A549 (cell line): ENCODE results near the gene PRKAG2. TPM values are rescaled to one million over a fixed set of nuclear protein-coding genes. Genes with fewer than 3 reads are reported as not detected.

Source experiments
- ATAC-seq, 2 experiments: fragments of 200-7000 bp in 1 of 2; fragments of >200 bp in 1 of 2; cut with Nextera tagmentation in 1 of 2; cut with Tn5 transposase in 1 of 2; 3 replicates each; pipeline versions ENCODE4 v1.8.0 to v1.9.1; 2018 to 2020; ENCODE audit warnings: mild to moderate bottlenecking in 1 of 2, moderate library complexity in 1 of 2
- CTCF ChIA-PET: fragments of 300-600 bp; sonication (Branson Sonifier 250); formaldehyde crosslinking; extraction: SDS; loops from one replicate; lab custom pipeline; 2021; ENCODE audit warnings: antibody characterized with exemption, inconsistent platforms; lab: Yijun Ruan, JAX
- POLR2A ChIA-PET: fragments of 350-600 bp; formaldehyde crosslinking; extraction: SDS; loops from one replicate; lab custom pipeline; 2021; ENCODE audit warnings: antibody characterized with exemption, inconsistent platforms; lab: Yijun Ruan, JAX
- DNase-seq, 2 experiments: peaks; one replicate each; pipeline versions ENCODE4 v3.0.0 to v3.0.0-alpha.2; 2011 to 2016; ENCODE audit warnings: low read depth in 1 of 2, low spot score in 1 of 2
- FAIRE-seq: peaks from 2 replicates; lab custom pipeline; 2011; peaks lifted over from hg19 to GRCh38; lab: Jason Lieb, UNC
- H3K27ac ChIP-seq, 2 experiments: fragments of >200 bp; sonication (Bioruptor Twin); formaldehyde crosslinking; 3 replicates each; pipeline ENCODE4 v1.5.1; 2016 to 2017
- H3K4me1 ChIP-seq: fragments of >200 bp; sonication (Bioruptor Twin); formaldehyde crosslinking; 3 replicates; pipeline ENCODE4 v1.6.1; 2016
- H3K4me2 ChIP-seq: fragments of >200 bp; sonication (Bioruptor Twin); formaldehyde crosslinking; 3 replicates; pipeline ENCODE4 v1.6.1; 2016
- H3K4me3 ChIP-seq: fragments of >200 bp; sonication (Bioruptor Twin); formaldehyde crosslinking; 3 replicates; pipeline ENCODE4 v1.5.1; 2016
- H3K9me3 ChIP-seq: fragments of >200 bp; sonication (Bioruptor Twin); formaldehyde crosslinking; 3 replicates; pipeline ENCODE4 v1.6.1; 2016
- CEBPB ChIP-seq, 2 experiments: fragments of >200 bp in 1 of 2; sonication (Bioruptor Twin) in 1 of 2; formaldehyde crosslinking in 1 of 2; IDR thresholded peaks; 2 replicates each; pipeline ENCODE4 v1.6.1; 2012 to 2016
- CHD4 ChIP-seq: fragments of 200-600 bp; sonication (generic); IDR thresholded peaks from 2 replicates; pipeline ENCODE4 v1.6.1; 2016; ENCODE audit warnings: antibody characterized with exemption, mild to moderate bottlenecking, borderline replicate concordance
- EHF ChIP-seq: fragments of 250-450 bp; sonication (Bioruptor Pico); IDR thresholded peaks from 2 replicates; pipeline ENCODE4 v1.5.0; 2020; ENCODE audit warnings: mild to moderate bottlenecking
- EHMT2 ChIP-seq: fragments of 200-600 bp; sonication (generic); IDR thresholded peaks from 2 replicates; pipeline ENCODE4 v1.6.1; 2016; ENCODE audit warnings: antibody characterized with exemption, low read depth, mild to moderate bottlenecking, moderate library complexity
- ELK1 ChIP-seq: fragments of 150-350 bp; IDR thresholded peaks from 2 replicates; pipeline ENCODE4 v1.6.1; 2014; ENCODE audit warnings: low read depth, mild to moderate bottlenecking, low read length
- EP300 ChIP-seq, 2 experiments: fragments of >200 bp; sonication (Bioruptor Twin); formaldehyde crosslinking; IDR thresholded peaks; 2 replicates in 1 of 2; 3 replicates in 1 of 2; pipeline ENCODE4 v1.6.1; 2016 to 2017
- FOSL2 ChIP-seq, 2 experiments: fragments of 450-650 bp in 1 of 2; fragments of >200 bp in 1 of 2; sonication (Bioruptor Twin) in 1 of 2; formaldehyde crosslinking; IDR thresholded peaks; 2 replicates each; pipeline versions ENCODE4 v1.5.0 to v1.6.1; 2016 to 2020; ENCODE audit warnings: mild to moderate bottlenecking in 1 of 2, moderate library complexity in 1 of 2
- GATA3 ChIP-seq: IDR thresholded peaks from 2 replicates; pipeline ENCODE4 v1.6.1; 2012; ENCODE audit warnings: borderline replicate concordance
- HES2 ChIP-seq: fragments of >200 bp; sonication (Bioruptor Twin); formaldehyde crosslinking; IDR thresholded peaks from 2 replicates; pipeline ENCODE4 v1.6.1; 2016
- HOXB13 ChIP-seq: fragments of 250-450 bp; sonication (Bioruptor Pico); IDR thresholded peaks from 2 replicates; pipeline ENCODE4 v1.5.0; 2020; ENCODE audit warnings: low read depth, mild to moderate bottlenecking, moderate library complexity
- HOXB5 ChIP-seq: fragments of 250-450 bp; sonication (Bioruptor Pico); IDR thresholded peaks from 2 replicates; pipeline ENCODE4 v1.5.0; 2020; ENCODE audit warnings: mild to moderate bottlenecking, moderate library complexity
- KDM1A ChIP-seq: fragments of 200-600 bp; sonication (generic); IDR thresholded peaks from 2 replicates; pipeline ENCODE4 v1.6.1; 2016; ENCODE audit warnings: low read depth, mild to moderate bottlenecking
- KDM5A ChIP-seq: fragments of 200-600 bp; sonication (generic); IDR thresholded peaks from 2 replicates; pipeline ENCODE4 v1.6.1; 2016; ENCODE audit warnings: antibody characterized with exemption, mild to moderate bottlenecking
- MYC ChIP-seq: IDR thresholded peaks from 2 replicates; pipeline ENCODE4 v1.6.1; 2012; ENCODE audit warnings: mild to moderate bottlenecking, inconsistent platforms, low read length, improper control_type of control experiment, borderline replicate concordance
- NR3C1 ChIP-seq: fragments of >200 bp; sonication (Bioruptor Twin); formaldehyde crosslinking; IDR thresholded peaks from 3 replicates; pipeline ENCODE4 v1.6.1; 2017
- PHF8 ChIP-seq: fragments of 200-600 bp; sonication (generic); IDR thresholded peaks from 2 replicates; pipeline ENCODE4 v1.6.1; 2016; ENCODE audit warnings: low read depth, mild to moderate bottlenecking, antibody characterized with exemption, moderate library complexity, borderline replicate concordance
- RAD21 ChIP-seq, 2 experiments: fragments of >200 bp in 1 of 2; sonication (Bioruptor Twin) in 1 of 2; formaldehyde crosslinking in 1 of 2; IDR thresholded peaks in 1 of 2; conservative IDR thresholded peaks in 1 of 2; 2 replicates in 1 of 2; 3 replicates in 1 of 2; pipeline ENCODE4 v1.6.1; 2012 to 2018; ENCODE audit warnings: inconsistent platforms in 1 of 2
- RARB ChIP-seq: fragments of 250-450 bp; sonication (Bioruptor Pico); IDR thresholded peaks from 2 replicates; pipeline ENCODE4 v1.8.0; 2021; ENCODE audit warnings: mild to moderate bottlenecking, moderate library complexity
- RCOR1 ChIP-seq: fragments of 150-350 bp; IDR thresholded peaks from 2 replicates; pipeline ENCODE4 v1.6.1; 2014; ENCODE audit warnings: antibody characterized with exemption, low read length, low read depth
- RFX5 ChIP-seq: fragments of 450-650 bp; IDR thresholded peaks from 2 replicates; pipeline ENCODE4 v1.7.1; 2014; ENCODE audit warnings: antibody characterized with exemption, mild to moderate bottlenecking, moderate library complexity
- RNF2 ChIP-seq: fragments of 200-600 bp; sonication (generic); IDR thresholded peaks from 2 replicates; pipeline ENCODE4 v1.6.1; 2016; ENCODE audit warnings: low read depth, mild to moderate bottlenecking, antibody characterized with exemption, moderate library complexity, borderline replicate concordance
- SREBF2 ChIP-seq: fragments of 450-650 bp; IDR thresholded peaks from 2 replicates; pipeline ENCODE4 v1.6.1; 2014; ENCODE audit warnings: mild to moderate bottlenecking, moderate library complexity
- TFCP2L1 ChIP-seq: fragments of 250-450 bp; sonication (Bioruptor Pico); IDR thresholded peaks from 2 replicates; pipeline ENCODE4 v1.5.0; 2021; ENCODE audit warnings: mild to moderate bottlenecking
- TP53 ChIP-seq: fragments of 250-450 bp; sonication (Bioruptor Pico); IDR thresholded peaks from 2 replicates; pipeline ENCODE4 v1.5.0; 2021; ENCODE audit warnings: mild to moderate bottlenecking, moderate library complexity
- ZC3H11A ChIP-seq: fragments of 450-650 bp; IDR thresholded peaks from 2 replicates; pipeline ENCODE4 v1.6.1; 2014; ENCODE audit warnings: antibody characterized with exemption, mild to moderate bottlenecking
- ZFP36 ChIP-seq: fragments of 450-650 bp; IDR thresholded peaks from 2 replicates; pipeline ENCODE4 v1.6.1; 2014; ENCODE audit warnings: borderline replicate concordance; ENCODE audit not compliant: partially characterized antibody
- ZNF302 ChIP-seq: fragments of 250-450 bp; sonication (Bioruptor Pico); IDR thresholded peaks from 2 replicates; pipeline ENCODE4 v1.9.0; 2021; ENCODE audit warnings: inconsistent platforms, mild to moderate bottlenecking, moderate library complexity
- ZSCAN20 ChIP-seq: fragments of 250-450 bp; sonication (Bioruptor Pico); IDR thresholded peaks from 2 replicates; pipeline ENCODE4 v1.8.0; 2022; ENCODE audit warnings: mild to moderate bottlenecking, moderate library complexity
- WGBS: methylation state at CpG from one replicate; pipeline ENCODE4 v1.1.6; 2017; ENCODE audit errors: missing lambda C conversion rate; 5-methylcytosine and 5-hydroxymethylcytosine counted together
- polyA plus RNA-seq, 4 experiments: library from polyadenylated mRNA; depleted of rRNA in 3 of 4; stranded (reverse); fragments of >200 nt; fragmentation: RNase III in 1 of 4; extraction: RNeasy Plus Mini Kit Qiagen cat#74134 plus additional on column Dnase treatment in 1 of 4; gene quantifications; 2 replicates in 3 of 4; 3 replicates in 1 of 4; pipeline ENCODE4 v1.2.3, GENCODE V29; 2011 to 2017
- TF ChIP-seq, protein P1 (sequence below): IDR thresholded peaks from 2 replicates; pipeline ENCODE4 v1.6.1; 2012
- TF ChIP-seq, protein P2 (sequence below): IDR thresholded peaks from 2 replicates; pipeline ENCODE4 v1.6.1; 2012

Gene PRKAG2
- polyA plus RNA-seq, 2 of the 4 experiments (the other 2 are of a cell fraction) = 26.5 to 31.7 TPM

- ATAC-seq = peak in 1 of 2 experiments; percentile 42; a peak in 1 of 6 replicates
- FAIRE-seq = no peak
- 78% methylated on average over 19 of the region's 19 CpGs for WGBS
These were observed 260.3 kb downstream of the PRKAG2 start for GRCh38 chr7:151616443-151617213.

GRCh38 chr7:151615784-151616183 lies 261.1 kb downstream of the PRKAG2 start:
- Histone ChIP-seq H3K4me3 (no peak overlapping the region), H3K27ac (no peak overlapping the region), H3K4me2 (no peak overlapping the region), H3K9me3 (no peaks in the 10 kb centered on the region), H3K4me1 (no peaks in the 10 kb centered on the region)
- ChIA-PET POLR2A (no interaction called here), CTCF (interaction anchor here (0.6 to 2.3 kb wide), 10 partner anchors 10 to 167 kb away, joined by 3 to 8 read pairs (median 6); no protein-coding TSS in a partner anchor)
- ATAC-seq (no peak), DNase-seq (no peak), FAIRE-seq (no peak)
- no peak for TF ChIP-seq CEBPB (IDR thresholded peaks at IDR 0.05)
- no peak for TF ChIP-seq HOXB13 (CRISPR knock-in tag)
- TF ChIP-seq ELK1 = no peak
- TF ChIP-seq HES2 = no peak
- no peak for TF ChIP-seq ZC3H11A
- WGBS = 84% methylated on average over 4 of the region's 4 CpGs

More at GRCh38 chr7:151616443-151617213, 260.3 kb downstream of the PRKAG2 start:
- Histone ChIP-seq H3K4me3 (no peak overlapping the region), H3K27ac (no peak overlapping the region), H3K4me1 (no peaks in the 10 kb centered on the region)
- CTCF ChIA-PET = interaction anchor here (0.7 to 2.3 kb wide), 8 partner anchors 9 to 142 kb away, joined by 3 to 8 read pairs (median 6); no protein-coding TSS in a partner anchor
- DNase-seq = no peak
- TF ChIP-seq GATA3 (no peak), RFX5 (no peak), TP53 (CRISPR knock-in tag) (no peak), FOSL2 (IDR thresholded peaks at IDR 0.05) (no peak), FOSL2 (CRISPR knock-in tag; IDR thresholded peaks at IDR 0.05) (no peak), CHD4 (no peak), RNF2 (no peak), ZFP36 (no peak), PHF8 (no peak), MYC (no peak)
- TF ChIP-seq, all 56 proteins: peak for 0
- POLR2A ChIA-PET = no interaction called here
- no peak overlapping the region for H3K4me2 ChIP-seq
- no peaks in the 10 kb centered on the region for H3K9me3 ChIP-seq

- ATAC-seq (no peak), DNase-seq (no peak), FAIRE-seq (no peak)
- TF ChIP-seq SREBF2 = no peak
- TF ChIP-seq EHMT2 = no peak
- no peak for TF ChIP-seq EP300 (IDR thresholded peaks at IDR 0.05)
- TF ChIP-seq RAD21 (conservative IDR thresholded peaks at IDR 0.05 in 1 of 2, IDR thresholded peaks at IDR 0.05 in 1 of 2) = no peak
- TF ChIP-seq RCOR1 = no peak
- no peak for TF ChIP-seq EHF (CRISPR knock-in tag)
- TF ChIP-seq NR3C1 = no peak
- TF ChIP-seq KDM5A = no peak
- TF ChIP-seq, protein P1, sequence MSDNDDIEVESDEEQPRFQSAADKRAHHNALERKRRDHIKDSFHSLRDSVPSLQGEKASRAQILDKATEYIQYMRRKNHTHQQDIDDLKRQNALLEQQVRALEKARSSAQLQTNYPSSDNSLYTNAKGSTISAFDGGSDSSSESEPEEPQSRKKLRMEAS = no peak
- TF ChIP-seq, protein P2, sequence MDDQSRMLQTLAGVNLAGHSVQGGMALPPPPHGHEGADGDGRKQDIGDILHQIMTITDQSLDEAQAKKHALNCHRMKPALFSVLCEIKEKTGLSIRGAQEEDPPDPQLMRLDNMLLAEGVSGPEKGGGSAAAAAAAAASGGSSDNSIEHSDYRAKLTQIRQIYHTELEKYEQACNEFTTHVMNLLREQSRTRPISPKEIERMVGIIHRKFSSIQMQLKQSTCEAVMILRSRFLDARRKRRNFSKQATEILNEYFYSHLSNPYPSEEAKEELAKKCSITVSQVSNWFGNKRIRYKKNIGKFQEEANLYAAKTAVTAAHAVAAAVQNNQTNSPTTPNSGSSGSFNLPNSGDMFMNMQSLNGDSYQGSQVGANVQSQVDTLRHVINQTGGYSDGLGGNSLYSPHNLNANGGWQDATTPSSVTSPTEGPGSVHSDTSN = no peak
- no peak for TF ChIP-seq KDM1A
- no peak for TF ChIP-seq ZSCAN20
- no peak for TF ChIP-seq TFCP2L1
- no peak for TF ChIP-seq CHD4
- TF ChIP-seq HOXB5 (CRISPR knock-in tag) = no peak
- no peak for TF ChIP-seq RARB (CRISPR knock-in tag)
- TF ChIP-seq ZNF302 (CRISPR knock-in tag) = no peak
- TF ChIP-seq FOSL2 (IDR thresholded peaks at IDR 0.05) = no peak
- TF ChIP-seq FOSL2 (CRISPR knock-in tag; IDR thresholded peaks at IDR 0.05) = no peak
- no peaks in the 10 kb centered on the region for H3K9me3 ChIP-seq
- no peak overlapping the region for H3K4me2 ChIP-seq
- ChIA-PET CTCF (interaction anchor here (0.6 to 2.3 kb wide), 7 partner anchors 10 to 167 kb away, joined by 3 to 8 read pairs (median 5); no protein-coding TSS in a partner anchor), POLR2A (no interaction called here)
- 92% methylated on average over 3 of the region's 3 CpGs for WGBS
- no peaks in the 10 kb centered on the region for H3K4me1 ChIP-seq
- H3K27ac ChIP-seq = no peak overlapping the region
- no peak overlapping the region for H3K4me3 ChIP-seq
These were observed 261.9 kb downstream of the PRKAG2 start for GRCh38 chr7:151615058-151615457.
